Endometrial microvascular endothelial cells (primary cell): ENCODE data around the gene CLMN. TPM values are rescaled to one million over a fixed set of nuclear protein-coding genes. Genes with fewer than 3 reads are reported as not detected.

Source experiments
- in situ Hi-C: cut with HindIII; loops from 2 replicates; pipeline ENCODE4 v1.10.0; 2017; ENCODE audit warnings: low sequenced_read_pairs, low pct_unique_long_range_greater_than_20kb; ENCODE audit errors: inconsistent ontology term
- total RNA-seq: library from RNA; depleted of rRNA; stranded (reverse); fragments of >200 nt; gene quantifications from one replicate; pipeline ENCODE4 v1.2.3, GENCODE V29; 2015; ENCODE audit errors: inconsistent ontology term

The CLMN gene
- total RNA-seq, 1 donor from 2014 or later, result 2.0 TPM

DNA sequence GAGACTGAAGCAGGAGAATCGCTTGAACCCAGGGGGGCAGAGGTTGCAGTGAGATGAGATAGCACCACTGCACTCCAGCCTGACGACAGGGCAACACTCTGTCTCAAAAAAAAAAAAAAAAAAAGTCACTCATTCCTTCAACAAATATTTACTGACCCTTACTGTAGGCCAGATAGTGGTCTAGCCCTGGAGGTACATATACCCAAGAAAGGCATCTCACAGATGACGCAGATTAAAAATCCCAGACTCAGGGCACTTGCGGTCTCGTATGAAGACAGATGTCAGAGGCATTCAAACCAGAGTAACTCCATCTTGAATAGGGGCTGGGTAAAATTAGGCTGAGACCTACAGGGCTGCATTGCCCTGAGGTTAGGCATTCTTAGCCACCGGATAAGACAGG is 44.8 kb downstream of the CLMN start:
- in situ Hi-C loops, result no loop called here

DNA sequence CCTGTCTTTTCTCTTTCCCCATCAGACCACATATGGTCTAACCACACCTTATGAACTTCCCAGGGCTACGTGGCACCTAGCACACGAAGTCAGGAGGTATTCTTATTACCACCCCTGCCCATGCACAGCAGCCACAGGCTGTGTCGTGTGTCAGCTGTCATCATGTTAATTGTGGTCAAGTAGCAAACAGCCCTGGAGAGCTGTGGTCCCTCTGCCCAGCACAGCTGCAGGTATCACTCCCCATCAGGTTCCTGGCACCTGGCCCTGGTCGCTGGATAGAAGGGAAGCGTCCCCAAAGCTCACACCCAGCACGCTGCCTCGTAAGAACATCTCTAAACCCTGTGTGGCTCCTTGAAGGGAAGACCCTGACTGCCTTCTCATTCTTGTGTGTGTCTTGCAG is 45.4 kb downstream of the CLMN start:
- in situ Hi-C loops, result no loop called here

DNA sequence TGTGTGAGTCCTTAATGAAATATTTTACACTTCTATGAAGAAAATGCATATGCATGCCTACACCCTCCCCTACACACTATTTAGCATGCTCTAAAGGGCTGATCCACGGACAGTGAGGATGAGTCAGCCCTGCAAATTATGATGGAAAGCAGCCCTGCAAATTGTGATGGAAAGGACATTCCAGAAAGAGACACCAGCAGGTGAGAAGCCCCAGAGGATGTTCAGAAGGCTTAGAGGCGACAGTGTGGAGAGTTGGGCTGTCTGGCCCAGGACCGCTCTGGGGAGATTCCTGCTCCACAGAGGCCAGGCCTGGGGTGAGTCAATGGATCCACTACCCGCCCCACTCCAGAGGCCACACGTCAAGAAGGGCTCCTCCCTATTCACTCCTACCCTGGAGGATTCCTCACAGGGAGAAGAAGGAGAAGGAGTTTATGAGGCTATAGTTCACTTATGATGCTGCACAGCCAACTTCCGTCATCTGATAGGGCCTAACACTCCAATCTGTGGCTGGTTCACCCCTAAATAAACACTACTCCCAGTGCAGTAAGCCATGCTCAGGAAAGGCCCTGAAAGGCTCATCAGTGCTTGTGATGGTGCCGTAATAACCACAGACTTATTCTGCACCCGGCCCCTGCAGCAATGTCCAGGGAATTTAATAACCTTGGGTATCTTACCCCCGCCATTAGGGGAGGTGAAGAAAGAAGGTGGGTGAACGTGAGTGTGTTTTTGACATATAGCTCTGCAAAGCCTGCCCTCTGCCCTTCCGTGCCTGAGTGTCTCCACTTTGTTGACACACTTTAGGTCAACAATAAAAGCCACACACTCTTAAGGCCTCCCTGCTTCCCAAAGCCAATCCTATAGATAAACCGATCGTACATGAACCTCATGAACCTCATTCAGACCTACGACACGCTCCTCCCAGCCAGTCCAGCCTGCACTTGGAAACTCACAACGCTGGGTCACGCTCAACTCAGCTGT is 46.4 kb downstream of the CLMN start:
- in situ Hi-C loops, result no loop called here

DNA sequence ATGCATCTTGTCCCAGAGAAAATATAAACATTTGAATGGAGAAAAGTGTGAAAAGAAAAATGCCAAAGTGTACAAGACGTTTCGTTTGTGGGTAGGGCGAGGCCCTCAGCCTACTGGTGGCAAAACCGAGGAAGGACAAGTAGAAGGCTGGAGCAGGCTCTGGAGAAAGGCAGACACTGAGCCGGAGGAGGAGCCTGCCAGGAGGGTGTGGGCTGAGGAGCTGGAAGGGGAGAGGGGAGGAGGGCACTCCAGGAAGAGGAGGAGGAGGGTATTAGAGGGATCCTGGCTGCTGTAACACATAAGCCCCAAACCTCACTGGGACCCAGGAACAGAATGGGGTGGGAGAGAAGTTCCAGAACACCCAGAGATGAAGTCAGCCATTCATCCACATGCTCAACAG is 47.7 kb downstream of the CLMN start:
- in situ Hi-C loops, result no loop called here

DNA sequence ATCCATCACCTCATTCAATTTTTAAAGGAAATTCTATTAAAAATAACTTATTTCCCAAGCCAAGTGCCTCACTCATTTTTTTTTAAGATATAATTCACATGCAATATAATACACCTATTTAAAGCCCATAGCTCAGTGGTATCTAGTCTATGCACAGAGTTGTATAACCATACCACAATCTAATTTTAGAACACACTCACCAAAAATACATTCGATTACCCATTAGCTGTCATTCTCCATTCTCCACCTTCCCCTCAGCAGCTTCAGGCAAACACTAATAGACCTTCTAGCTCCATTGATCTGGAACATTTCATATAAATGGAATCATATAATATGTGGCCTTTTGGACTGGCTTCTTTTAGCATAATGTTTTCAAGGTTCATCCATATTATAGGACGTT is 49.5 kb downstream of the CLMN start:
- in situ Hi-C loops, result no loop called here

DNA sequence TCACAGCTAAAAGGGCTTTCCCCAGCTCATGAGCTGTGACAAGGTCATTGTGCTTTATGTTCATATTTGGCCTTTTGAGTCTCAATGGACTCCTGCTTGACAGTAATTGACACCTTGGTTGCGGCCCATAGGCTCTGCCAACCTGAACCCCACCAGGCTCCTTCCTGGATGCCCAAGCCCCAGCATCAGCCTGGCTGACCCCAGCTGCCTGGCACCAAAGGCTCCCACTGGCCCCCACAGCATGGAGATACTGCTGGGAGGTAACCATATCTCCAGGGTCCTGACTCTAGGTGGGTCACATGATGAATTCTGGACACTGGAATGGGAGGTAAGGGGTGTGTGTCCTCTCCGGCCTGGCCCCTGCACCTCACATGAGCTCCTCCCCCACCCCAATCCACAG is 50.2 kb downstream of the CLMN start:
- in situ Hi-C loops, result no loop called here

DNA sequence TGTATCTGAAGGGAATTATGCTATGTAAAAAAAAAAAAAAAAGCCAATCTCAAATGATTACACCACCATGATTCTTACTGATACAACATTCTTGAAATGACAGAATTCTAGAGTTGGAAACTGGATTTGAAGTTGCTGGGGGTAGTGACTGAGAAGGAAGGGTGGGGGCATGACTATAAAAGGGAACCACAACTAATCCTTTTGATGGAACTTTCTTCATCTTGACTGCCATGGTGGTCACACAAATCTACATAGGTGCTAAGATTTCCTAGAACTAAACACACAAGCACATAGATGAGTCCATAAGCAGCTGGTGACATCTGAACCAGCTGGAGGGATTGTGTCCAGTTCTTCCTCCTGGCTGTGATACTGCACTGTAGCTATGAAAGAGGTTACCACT is 51.4 kb downstream of the CLMN start:
- in situ Hi-C loops, result no loop called here

DNA sequence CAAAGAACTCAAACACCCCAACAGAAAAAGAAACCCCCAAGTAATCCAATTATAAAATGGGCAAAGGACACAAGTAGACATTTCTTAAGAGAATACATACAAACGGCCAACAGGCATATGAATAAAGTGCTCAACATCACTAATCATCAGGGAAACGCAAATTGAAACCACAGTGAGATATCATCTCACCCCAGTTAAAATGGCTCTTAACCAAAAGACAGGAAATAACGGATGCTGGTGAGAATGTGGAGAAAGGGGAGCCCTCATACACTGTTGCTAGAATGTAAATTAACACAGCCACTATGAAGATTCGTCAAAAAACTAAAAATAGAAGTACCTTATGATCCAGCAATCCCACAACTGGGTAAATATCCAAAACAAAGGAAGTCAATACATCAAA is 52.4 kb downstream of the CLMN start:
- in situ Hi-C loops, result no loop called here

DNA sequence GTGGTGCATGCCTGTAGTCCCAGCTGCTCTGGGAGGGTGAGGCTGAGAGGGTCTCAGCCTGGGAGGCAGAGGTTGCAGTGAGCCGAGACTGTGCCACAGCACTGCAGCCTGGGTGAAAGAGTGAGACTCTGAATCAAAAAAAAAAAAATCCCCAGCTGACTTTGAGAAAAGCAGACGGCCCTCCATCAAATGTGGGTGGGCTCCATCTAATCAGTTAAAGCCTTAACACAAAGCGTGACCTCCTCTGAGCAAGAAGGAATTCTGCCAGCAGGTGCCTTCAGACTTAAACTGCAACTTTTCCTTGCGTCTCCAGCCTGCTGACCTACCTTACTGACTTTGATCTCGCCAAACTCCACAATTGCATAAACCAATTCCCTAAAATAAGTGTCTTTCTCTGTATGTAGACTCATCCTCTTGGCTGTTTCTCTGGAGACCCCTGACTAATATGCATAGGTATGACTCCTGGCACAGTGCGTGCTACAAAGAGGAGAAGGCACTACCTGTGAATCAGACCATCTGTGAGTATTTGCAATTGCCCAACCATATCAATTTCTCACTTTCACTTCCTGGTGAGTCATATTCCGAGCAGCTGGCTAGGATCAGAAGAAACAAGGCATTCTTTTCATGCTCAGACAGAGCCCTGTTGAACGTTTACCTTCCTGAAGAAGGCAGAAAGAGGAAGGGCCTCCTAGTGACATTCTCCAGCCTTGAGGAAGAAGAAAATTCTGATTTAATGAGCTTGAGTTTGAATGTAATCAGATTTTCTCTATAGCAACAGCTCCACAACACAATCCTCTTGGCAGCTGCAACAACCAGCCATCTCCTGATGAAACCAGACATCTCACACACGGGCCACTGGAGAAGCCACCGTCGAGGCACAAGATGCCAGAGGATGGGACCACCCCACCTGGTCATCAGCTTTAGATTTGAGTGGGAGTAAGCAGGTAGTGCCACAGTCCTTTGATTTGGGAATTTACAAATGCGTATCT is 54.3 kb downstream of the CLMN start:
- in situ Hi-C loops, result no loop called here

DNA sequence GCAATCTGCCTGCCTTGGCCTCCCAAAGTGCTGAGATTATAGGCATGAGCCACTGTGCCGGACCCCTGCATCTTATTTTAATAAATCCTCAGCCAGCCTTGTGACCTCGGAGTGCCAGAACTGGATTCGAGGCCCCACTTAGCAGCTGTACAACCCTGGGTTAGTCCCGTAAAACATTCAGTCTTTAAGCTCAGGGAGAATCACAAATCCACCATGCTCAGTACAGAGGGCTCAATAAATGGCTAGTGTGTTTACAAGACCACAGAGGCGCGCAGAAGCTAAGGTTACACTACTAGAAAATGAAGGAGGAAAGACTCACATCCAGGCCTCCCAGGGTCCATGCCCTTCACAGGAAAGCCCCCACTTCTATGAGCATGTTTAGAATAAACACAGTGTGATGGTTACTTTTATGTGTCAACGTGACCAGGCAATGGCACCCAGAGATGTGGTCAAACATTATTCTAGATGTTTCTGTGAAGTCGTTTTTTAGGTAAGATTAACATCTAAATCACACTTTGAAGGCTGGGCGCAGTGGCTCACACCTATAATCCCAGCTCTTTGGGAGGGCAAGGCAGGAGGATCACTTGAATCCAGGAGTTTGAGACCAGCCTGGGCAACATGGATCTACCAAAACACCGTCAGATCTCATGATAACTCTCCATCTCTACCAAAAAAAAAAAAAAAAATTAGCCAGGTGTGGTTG is 55.3 kb downstream of the CLMN start:
- in situ Hi-C loops, result no loop called here

DNA sequence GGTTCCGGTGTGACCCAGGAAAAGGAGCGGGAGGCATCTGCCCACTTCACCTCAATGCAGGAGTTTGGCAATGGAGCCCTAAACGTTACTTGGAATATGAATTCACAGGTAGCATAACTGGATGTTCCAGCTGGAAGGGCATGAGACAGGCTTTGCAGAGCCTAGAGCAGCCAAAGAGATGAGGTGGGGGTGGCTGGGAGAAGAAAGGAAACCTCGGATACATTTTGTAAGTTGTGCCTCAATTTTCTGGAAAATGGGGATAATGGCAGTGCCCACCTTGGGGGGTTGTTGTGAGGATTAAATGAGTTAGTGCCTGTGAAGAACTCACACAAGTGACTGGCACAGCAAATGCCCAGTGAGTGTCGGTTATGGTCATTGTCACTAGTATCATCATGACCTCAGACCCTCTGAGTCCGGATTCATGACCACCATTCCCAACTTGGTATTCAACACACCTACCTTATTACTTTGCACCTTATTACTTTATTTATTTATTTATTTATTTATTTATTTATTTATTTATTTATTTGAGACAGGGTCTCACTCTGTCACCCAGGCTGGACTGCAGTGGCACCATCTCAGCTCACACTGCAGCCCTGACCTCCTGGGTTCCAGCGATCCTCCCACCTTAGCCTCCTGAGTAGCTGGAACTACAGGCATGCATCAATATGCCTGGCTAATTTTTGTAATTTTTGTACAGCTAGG is 56.0 kb downstream of the CLMN start:
- in situ Hi-C loops, result no loop called here

DNA sequence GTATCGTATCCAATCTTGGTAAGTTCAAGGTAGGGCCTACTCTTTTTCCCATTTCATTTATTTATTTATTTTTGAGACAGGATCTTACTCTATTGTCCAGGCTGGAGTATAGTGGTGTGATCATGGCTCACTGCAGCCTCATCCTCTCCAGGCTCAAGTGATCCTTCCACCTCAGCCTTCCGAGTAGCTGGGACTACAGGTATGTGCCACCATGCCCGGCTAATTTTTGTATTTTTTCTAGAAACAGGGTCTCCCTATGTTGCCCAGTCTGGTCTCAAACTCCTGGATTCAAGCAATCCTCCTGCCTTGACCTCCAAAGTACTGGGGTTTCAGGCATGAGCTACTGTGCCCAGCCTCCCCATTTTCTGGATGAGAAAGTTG is 57.2 kb downstream of the CLMN start:
- in situ Hi-C loops, result no loop called here

DNA sequence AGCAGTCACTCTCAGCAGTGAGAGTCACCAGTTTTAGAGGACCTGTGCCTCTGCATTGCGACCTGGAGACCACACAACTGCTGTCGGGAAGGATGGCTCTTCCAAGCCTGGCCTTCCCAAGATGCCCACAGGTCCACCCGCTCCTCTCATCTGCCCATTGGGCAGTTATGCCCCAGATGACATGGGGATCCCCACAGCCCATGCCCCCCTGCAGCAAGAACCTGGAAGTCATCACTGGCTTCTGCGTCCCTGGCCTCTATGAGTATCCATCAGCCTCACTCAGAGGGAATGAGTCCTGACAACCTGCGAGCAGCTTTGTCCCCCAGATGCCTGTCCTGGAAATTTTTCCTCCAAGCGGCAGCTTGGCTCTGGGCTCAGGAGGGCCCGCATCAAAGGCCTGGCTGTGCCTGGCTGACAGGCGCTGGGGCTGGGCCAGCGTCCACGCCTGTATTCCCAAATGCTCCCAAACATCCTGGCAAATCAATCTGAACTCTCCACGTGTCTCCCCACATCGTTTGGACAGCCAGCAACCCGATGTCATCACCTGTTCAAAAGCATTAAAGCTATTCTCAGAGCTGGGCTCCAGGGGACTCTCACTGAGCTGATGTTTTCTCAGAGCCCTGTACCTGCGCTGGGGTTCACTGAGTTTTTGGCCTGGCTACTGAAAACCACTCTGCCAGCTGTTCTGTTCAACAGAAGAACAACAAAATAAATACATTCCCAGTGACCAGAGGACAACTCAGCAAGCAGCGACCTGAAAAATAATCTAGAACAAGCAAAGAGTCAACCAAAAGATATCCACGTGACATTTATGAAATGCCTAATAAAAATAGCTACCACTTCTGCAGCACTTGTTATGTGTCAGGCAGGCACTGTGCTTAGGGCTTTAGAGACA is 57.8 kb downstream of the CLMN start:
- in situ Hi-C loops, result no loop called here

DNA sequence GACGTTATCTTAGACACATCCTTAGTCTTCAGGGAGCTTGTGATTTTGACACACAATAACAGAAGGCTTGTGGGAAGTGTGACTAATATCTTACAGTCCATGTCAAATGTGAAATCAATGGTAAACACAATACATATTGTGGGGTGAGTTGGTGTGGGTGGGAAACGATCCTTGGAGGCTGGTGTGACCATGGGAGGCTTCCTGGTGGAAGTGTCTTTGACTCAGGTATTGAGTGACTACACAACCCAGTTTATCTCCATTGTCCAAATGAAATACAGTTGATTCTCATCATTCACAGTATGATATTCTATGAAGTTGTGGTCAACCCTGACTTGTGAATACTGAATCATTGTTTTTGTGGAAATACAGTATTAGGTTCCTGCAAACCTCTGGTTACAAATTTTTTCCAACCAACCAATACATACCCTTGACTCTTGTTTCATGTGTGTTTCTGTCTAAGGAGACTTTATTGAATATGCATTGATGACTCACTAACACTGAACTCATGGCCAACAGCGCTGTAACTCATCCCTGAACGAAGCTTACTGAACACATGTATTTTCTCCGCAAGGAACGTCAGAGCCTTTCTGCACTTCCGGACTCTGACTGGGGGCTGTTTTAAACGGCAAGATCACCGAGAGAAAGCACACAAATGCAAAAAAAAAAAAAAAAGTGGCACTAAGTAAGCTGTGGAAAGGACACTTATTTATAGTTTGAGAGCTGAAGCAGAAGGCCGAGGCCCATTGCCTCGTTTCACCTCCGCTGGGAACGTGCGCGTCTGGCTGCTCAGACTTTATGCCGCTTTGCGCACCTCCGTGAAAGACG is 59.0 kb downstream of the CLMN start:
- in situ Hi-C loops, result no loop called here

DNA sequence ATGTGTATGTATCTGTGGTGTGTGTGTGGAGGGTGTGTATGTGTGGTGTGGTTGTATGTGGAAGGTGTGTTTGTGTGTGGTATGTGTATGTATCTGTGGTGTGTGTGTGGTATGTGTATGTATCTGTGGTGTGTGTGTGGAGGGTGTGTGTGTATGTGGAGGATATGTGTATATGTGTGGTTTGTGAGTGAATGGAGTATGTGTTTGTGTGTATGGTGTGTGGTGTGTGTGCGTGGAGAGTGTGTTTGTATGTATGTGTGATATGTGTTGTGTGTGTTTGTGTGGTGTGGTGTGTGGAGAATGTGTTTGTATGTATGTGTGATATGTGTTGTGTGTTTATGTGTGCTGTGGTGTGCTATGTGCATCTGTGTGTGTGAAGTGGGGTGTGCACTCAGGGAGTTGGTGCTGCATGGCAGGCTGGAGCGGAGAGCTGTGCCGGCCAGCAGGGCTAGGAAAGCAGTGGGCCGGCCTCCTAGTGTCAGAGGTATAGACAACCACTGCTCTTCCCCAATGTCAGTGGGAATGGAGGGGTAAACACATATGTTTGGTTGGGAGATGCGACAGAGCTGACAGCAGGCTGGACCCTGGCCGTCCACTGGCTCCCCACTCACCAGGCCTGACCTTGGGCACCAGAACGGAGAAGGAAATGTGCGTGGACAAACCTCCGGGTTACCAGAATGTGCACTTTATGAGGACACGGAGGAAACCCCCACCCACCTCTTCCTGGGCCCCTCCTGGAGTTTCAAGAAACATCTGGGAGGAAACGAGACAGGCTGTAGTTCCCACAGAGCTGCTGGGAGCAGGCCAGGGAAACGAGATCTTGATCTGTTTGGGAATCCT is 60.7 kb downstream of the CLMN start:
- in situ Hi-C loops, result no loop called here

DNA sequence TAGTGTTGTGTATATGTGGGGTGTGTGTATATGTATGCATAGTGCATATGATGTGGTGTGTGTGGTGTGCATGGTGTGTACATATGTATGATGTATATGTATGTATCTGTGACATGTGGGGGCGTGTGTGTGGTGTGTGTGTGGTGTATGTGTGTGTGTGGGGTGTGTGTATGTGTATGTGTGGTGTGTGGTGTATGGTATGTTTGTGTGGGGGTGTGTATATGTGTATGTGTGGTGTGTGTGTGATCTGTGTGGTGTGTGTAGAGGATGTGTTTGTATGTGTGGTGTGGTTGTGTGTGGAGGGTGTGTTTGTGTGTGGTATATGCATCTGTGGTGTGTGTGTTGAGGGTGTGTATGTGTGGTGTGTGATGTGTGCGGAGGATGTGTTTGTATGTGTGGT is 61.6 kb downstream of the CLMN start:
- in situ Hi-C loops, result no loop called here
